Transverse colon (tissue), 4 donors: Measurements from ENCODE around the gene KCTD16. TPM values are rescaled to one million over a fixed set of nuclear protein-coding genes. Genes with fewer than 3 reads are reported as not detected.

Experiments
- DNase-seq: peaks from one replicate; pipeline ENCODE4 v3.0.0-alpha.2; 2019
- H3K27ac ChIP-seq, 4 donors: fragments of 200-600 bp; sonication (generic); 2 replicates each; pipeline ENCODE4 v1.5.1; 2016 to 2018; ENCODE audit warnings: inconsistent platforms in 4 of 4
- H3K27me3 ChIP-seq: fragments of 200-600 bp; sonication (generic); 2 replicates; pipeline ENCODE4 v1.5.1; 2017; ENCODE audit warnings: inconsistent platforms
- H3K36me3 ChIP-seq, 4 donors: fragments of 200-600 bp; sonication (generic); 2 replicates each; pipeline ENCODE4 v1.5.1; 2017 to 2019; ENCODE audit warnings: inconsistent platforms in 4 of 4
- H3K4me1 ChIP-seq, 4 donors: fragments of 200-600 bp; sonication (generic); 2 replicates each; pipeline ENCODE4 v1.5.1; 2017 to 2020; ENCODE audit warnings: inconsistent platforms in 4 of 4
- H3K4me3 ChIP-seq, 4 donors: fragments of 200-600 bp; sonication (generic); 1 replicate in 1 of 4; 2 replicates in 3 of 4; pipeline versions ENCODE4 v1.5.1 to v1.6.1; 2017 to 2019; ENCODE audit warnings: inconsistent platforms in 4 of 4
- H3K9me3 ChIP-seq, 2 donors: fragments of 200-600 bp; sonication (generic); 2 replicates each; pipeline ENCODE4 v1.5.1; 2017 to 2019; ENCODE audit warnings: inconsistent platforms in 2 of 2
- EP300 ChIP-seq: sonication (generic); formaldehyde crosslinking; IDR thresholded peaks from one replicate; pipeline ENCODE4 v1.6.1; 2017; ENCODE audit warnings: antibody characterized with exemption, low read depth
- POLR2A ChIP-seq: fragments of 450-650 bp; IDR thresholded peaks from one replicate; pipeline ENCODE4 v1.6.1; 2016; ENCODE audit warnings: antibody characterized with exemption, mild to moderate bottlenecking, moderate library complexity
- POLR2AphosphoS5 ChIP-seq, 3 donors: sonication (generic); formaldehyde crosslinking; IDR thresholded peaks; one replicate each; pipeline ENCODE4 v1.6.1; 2016; ENCODE audit warnings: antibody characterized with exemption in 3 of 3
- WGBS, 2 donors: methylation state at CpG; one replicate each; pipeline ENCODE4 v1.1.5; 2018; ENCODE audit warnings: low coverage in 1 of 2; 5-methylcytosine and 5-hydroxymethylcytosine counted together
- in situ Hi-C, 4 donors: fragments of 200-750 bp; cut with MboI; loops; one replicate each; pipeline versions ENCODE4 v1.15.0 to v1.15.1; 2017; ENCODE audit warnings: low sequenced_read_pairs in 3 of 4, low pct_ligation_motif_present in 1 of 4, low pct_unique_long_range_greater_than_20kb in 1 of 4
- intact Hi-C: fragments of 100-400 bp; cut with DNase I; formaldehyde crosslinking; loops from one replicate; pipeline ENCODE4 v1.15.1; 2023; ENCODE audit warnings: low total_unique reads
- total RNA-seq, 4 donors: library from RNA; depleted of rRNA; stranded (reverse); fragments of >200 nt; gene quantifications; one replicate each; pipeline ENCODE4 v1.1.0, GENCODE V29; 2016
- TF ChIP-seq, protein P1 (sequence below), 5 experiments: fragments of 200-600 bp in 3 of 5; fragments of 450-650 bp in 2 of 5; sonication (generic) in 3 of 5; IDR thresholded peaks; 1 replicate in 2 of 5; 2 replicates in 3 of 5; pipeline ENCODE4 v1.5.1; 2016 to 2017; ENCODE audit warnings: antibody characterized with exemption in 5 of 5, inconsistent platforms in 3 of 5, mild to moderate bottlenecking in 2 of 5, moderate library complexity in 1 of 5

KCTD16 gene
- total RNA-seq, 4 donors from 2014 or later, result under 0.01 to 0.14 TPM; not detected in 2

DNA sequence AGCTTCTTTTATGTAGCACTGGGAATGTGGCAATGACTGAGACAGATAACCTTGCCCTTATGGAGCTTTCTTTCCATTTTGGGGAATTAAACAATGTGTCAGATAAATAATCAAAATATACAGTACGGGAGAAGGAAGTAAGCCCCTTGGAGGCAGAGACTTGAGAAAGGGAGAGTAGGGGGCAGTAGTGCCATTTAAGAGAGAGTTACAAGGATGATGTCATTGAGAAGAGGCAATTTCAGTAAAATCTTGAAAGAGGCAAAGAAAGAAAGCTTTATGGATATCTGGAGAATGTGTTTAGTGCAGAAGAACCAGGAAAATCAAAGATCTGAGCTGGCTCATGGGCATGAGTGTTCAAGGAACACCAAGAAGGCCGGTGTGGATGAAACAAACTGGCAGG is 77.3 kb downstream of the KCTD16 start:
- H3K4me3 ChIP-seq, result no peak overlapping the region
- H3K9me3 ChIP-seq, result no peaks in the 10 kb centered on the region
- intact Hi-C loops, result no loop called here
- H3K27me3 ChIP-seq, result peaks cover 5% of the 10 kb centered on the region
- H3K4me1 ChIP-seq, result no peaks in the 10 kb centered on the region
- H3K36me3 ChIP-seq, result no peaks in the 10 kb centered on the region
- 36 to 78% methylated on average over 1 to 2 of the region's 2 CpGs for WGBS, 2 donors
- in situ Hi-C loops, result no loop called here
- no peak for DNase-seq
- no peak overlapping the region for H3K27ac ChIP-seq
- TF ChIP-seq POLR2AphosphoS5 (IDR thresholded peaks at IDR 0.05), result no peak
- TF ChIP-seq POLR2A, result no peak
- TF ChIP-seq, protein P1, sequence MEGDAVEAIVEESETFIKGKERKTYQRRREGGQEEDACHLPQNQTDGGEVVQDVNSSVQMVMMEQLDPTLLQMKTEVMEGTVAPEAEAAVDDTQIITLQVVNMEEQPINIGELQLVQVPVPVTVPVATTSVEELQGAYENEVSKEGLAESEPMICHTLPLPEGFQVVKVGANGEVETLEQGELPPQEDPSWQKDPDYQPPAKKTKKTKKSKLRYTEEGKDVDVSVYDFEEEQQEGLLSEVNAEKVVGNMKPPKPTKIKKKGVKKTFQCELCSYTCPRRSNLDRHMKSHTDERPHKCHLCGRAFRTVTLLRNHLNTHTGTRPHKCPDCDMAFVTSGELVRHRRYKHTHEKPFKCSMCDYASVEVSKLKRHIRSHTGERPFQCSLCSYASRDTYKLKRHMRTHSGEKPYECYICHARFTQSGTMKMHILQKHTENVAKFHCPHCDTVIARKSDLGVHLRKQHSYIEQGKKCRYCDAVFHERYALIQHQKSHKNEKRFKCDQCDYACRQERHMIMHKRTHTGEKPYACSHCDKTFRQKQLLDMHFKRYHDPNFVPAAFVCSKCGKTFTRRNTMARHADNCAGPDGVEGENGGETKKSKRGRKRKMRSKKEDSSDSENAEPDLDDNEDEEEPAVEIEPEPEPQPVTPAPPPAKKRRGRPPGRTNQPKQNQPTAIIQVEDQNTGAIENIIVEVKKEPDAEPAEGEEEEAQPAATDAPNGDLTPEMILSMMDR (IDR thresholded peaks at IDR 0.05), result no peak
- no peak for TF ChIP-seq EP300

DNA sequence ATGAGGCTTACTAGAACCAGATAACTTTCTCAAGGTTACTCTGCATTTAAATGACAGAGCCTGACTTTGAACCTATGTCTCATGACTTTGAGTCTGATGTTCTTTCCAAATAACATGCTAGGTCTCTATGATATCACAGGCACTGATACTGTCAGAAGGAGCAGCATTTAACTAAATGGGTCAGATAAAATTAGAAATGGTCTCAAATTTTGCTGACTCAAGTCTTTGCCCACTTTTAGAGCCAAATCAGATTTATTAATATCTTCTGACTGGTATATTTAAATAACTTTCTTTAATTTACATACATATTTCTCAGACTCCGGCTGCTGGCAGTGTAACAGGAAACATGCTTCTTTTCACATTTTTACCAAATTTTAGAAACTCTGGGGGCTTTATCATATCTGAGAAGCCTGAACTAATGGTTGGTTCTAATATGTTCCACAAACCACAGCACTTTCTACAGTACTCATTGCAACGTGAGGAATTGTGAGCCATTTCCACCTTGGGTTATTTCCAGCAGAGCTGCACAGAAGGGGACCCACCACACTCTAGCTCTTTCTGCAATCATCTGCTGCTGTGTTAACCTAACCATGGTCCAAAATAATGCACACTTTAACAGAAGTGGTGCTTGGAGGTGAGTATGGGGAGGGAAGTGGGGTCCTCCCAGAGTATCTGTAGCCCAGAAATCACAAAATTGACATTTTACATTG is 79.2 kb downstream of the KCTD16 start:
- no peaks in the 10 kb centered on the region for H3K9me3 ChIP-seq
- no peak overlapping the region for H3K4me3 ChIP-seq
- TF ChIP-seq POLR2A (no peak), POLR2AphosphoS5 (IDR thresholded peaks at IDR 0.05) (no peak), EP300 (no peak)
- TF ChIP-seq, protein P1 (IDR thresholded peaks at IDR 0.05), result no peak
- no peaks in the 10 kb centered on the region for H3K4me1 ChIP-seq
- DNase-seq, result no peak
- in situ Hi-C loops, result no loop called here
- intact Hi-C loops, result no loop called here
- H3K36me3 ChIP-seq, result no peaks in the 10 kb centered on the region
- 55 to 58% methylated on average over 2 of the region's 2 CpGs for WGBS, 2 donors
- H3K27me3 ChIP-seq, result peaks cover 5% of the 10 kb centered on the region
- no peak overlapping the region for H3K27ac ChIP-seq

DNA sequence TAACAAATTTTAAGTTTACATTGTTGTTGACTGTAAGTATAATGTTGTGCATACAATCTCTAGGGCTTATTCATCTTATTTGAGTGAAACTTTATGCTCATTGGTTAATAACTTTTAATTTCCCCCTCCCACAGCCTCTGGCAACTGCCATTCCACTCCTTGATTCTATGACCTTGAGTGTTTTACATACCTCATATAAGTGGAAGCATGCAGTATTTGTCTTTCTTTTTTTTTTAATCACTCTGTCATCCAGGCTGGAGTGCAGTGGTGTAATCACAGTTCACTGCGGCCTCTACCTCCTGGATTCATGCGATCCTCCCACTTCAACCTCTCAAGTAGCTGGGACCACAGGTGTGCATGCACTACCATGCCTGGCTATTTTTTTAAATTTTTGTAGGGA is 83.9 kb downstream of the KCTD16 start:
- in situ Hi-C loops (no loop called here), intact Hi-C loops (no loop called here)
- Histone ChIP-seq H3K27ac (no peak overlapping the region), H3K4me1 (no peaks in the 10 kb centered on the region), H3K36me3 (no peaks in the 10 kb centered on the region), H3K4me3 (no peak overlapping the region), H3K9me3 (no peaks in the 10 kb centered on the region), H3K27me3 (peaks cover 5% of the 10 kb centered on the region)
- no peak for DNase-seq
- 70 to 93% methylated on average over 2 of the region's 2 CpGs for WGBS, 2 donors
- TF ChIP-seq POLR2AphosphoS5 (IDR thresholded peaks at IDR 0.05) (no peak), POLR2A (no peak), EP300 (no peak)
- TF ChIP-seq, protein P1 (IDR thresholded peaks at IDR 0.05), result no peak

DNA sequence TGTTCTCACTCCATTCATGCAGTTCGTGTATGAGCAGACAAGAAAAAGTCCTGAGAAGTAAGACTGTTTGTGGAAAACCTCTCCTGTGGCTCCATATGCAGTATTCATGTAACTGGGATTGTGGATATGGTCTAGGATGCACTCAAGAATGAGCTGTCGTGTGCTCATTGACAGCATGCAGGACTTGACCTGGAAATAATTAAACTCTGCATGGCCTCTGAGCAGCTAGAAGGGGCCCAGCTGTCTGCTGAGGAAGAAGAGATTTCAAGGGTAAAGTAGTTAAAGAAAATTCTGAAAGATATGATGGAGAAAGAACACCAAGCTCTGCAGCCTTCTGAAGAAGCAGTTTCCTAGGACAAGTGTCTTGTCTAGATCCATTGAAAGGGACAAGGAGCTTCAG is 89.4 kb downstream of the KCTD16 start:
- Histone ChIP-seq H3K27ac (no peak overlapping the region), H3K9me3 (no peaks in the 10 kb centered on the region), H3K4me3 (no peak overlapping the region), H3K36me3 (no peaks in the 10 kb centered on the region), H3K27me3 (no peaks in the 10 kb centered on the region), H3K4me1 (no peaks in the 10 kb centered on the region)
- in situ Hi-C loops, result no loop called here
- 32 to 47% methylated on average over 2 of the region's 2 CpGs for whole genome bisulfite sequencing, 2 donors
- DNase-seq, result no peak
- TF ChIP-seq, protein P1 (IDR thresholded peaks at IDR 0.05), result no peak
- no peak for TF ChIP-seq POLR2A
- no peak for TF ChIP-seq EP300
- TF ChIP-seq POLR2AphosphoS5 (IDR thresholded peaks at IDR 0.05), result no peak
- intact Hi-C loops, result loop anchor here (5.0 kb wide), 1 partner anchor 1168 kb away; no protein-coding TSS in a partner anchor
